Activated effector memory CD4-positive, alpha-beta T cell treated with Interleukin-2 at 50 U/mL for 16 hours (primary cell): ENCODE measurements around the gene AMFR.
A peak's percentile ranks its signal among the peaks of the same experiment; 100 is the strongest.

Source experiments
- DNase-seq: peaks from one replicate; pipeline ENCODE4 v3.0.0-alpha.2; 2020

AMFR gene

GRCh38 chr16:56327929-56328258 is 97.5 kb downstream of the AMFR start:
- DNase-seq = no peak

GRCh38 chr16:56327071-56327928 is 98.0 kb downstream of the AMFR start:
- no peak for DNase-seq

GRCh38 chr16:56325956-56326355 is 99.4 kb downstream of the AMFR start:
- no peak for DNase-seq

- DNase-seq = no peak
Measured at GRCh38 chr16:56324406-56324805, 100.9 kb downstream of the AMFR start.

GRCh38 chr16:56321571-56321970 is 103.8 kb downstream of the AMFR start:
- DNase-seq = no peak

GRCh38 chr16:56320811-56321558 is 104.4 kb downstream of the AMFR start:
- no peak for DNase-seq

- DNase-seq = no peak
Measured at GRCh38 chr16:56320056-56320455, 105.3 kb downstream of the AMFR start.

GRCh38 chr16:56319376-56319775 is 106.0 kb downstream of the AMFR start:
- no peak for DNase-seq

GRCh38 chr16:56318827-56319140 is 106.6 kb downstream of the AMFR start:
- no peak for DNase-seq

GRCh38 chr16:56317998-56318826 is 107.1 kb downstream of the AMFR start:
- peak; percentile 66 for DNase-seq

- DNase-seq = no peak
Measured at GRCh38 chr16:56316545-56316944, 108.8 kb downstream of the AMFR start.

GRCh38 chr16:56315955-56316354 is 109.4 kb downstream of the AMFR start:
- DNase-seq = no peak

- no peak for DNase-seq
Measured at GRCh38 chr16:56314244-56314850, 111.0 kb downstream of the AMFR start.

GRCh38 chr16:56312556-56312955 is 112.8 kb downstream of the AMFR start:
- no peak for DNase-seq

- DNase-seq = no peak
Measured at GRCh38 chr16:56312028-56312300, 113.4 kb downstream of the AMFR start.
